ENCODE results near the gene EPC1.
"Not testable (repeated sequence)": the region's sequence is repeated elsewhere in the genome, so short reads cannot be mapped to it uniquely, and the experiment has no call there.

EPC1 gene

GRCh38 chr10:32273336-32273735, 73.6 kb downstream of the EPC1 start:
- no peak for DNase-seq (ENCODE audit: low read depth)

- no peak for DNase-seq (ENCODE audit: low read depth)
Measured at GRCh38 chr10:32271617-32272016, 75.3 kb downstream of the EPC1 start.

GRCh38 chr10:32269343-32270100, 77.4 kb downstream of the EPC1 start:
- DNase-seq (ENCODE audit: low read depth) = no peak

GRCh38 chr10:32268788-32269187, 78.2 kb downstream of the EPC1 start:
- DNase-seq (ENCODE audit: low read depth) = no peak

- no peak for DNase-seq (ENCODE audit: low read depth)
Measured at GRCh38 chr10:32266979-32267378, 80.0 kb downstream of the EPC1 start.

- no peak for DNase-seq (ENCODE audit: low read depth)
Measured at GRCh38 chr10:32266566-32266965, 80.4 kb downstream of the EPC1 start.

- DNase-seq (ENCODE audit: low read depth) = no peak
Measured at GRCh38 chr10:32265756-32266155, 81.2 kb downstream of the EPC1 start.

GRCh38 chr10:32263300-32263699, 83.7 kb downstream of the EPC1 start:
- no peak for DNase-seq (ENCODE audit: low read depth)

- no peak for DNase-seq (ENCODE audit: low read depth)
Measured at GRCh38 chr10:32259551-32259950, 87.4 kb downstream of the EPC1 start.

- DNase-seq (ENCODE audit: low read depth) = no peak
Measured at GRCh38 chr10:32256613-32257437, 90.1 kb downstream of the EPC1 start.

GRCh38 chr10:32253821-32254220, 93.1 kb downstream of the EPC1 start:
- no peak for DNase-seq (ENCODE audit: low read depth)

- DNase-seq (ENCODE audit: low read depth) = no peak
Measured at GRCh38 chr10:32253276-32253675, 93.7 kb downstream of the EPC1 start.

GRCh38 chr10:32250489-32250888, 96.5 kb downstream of the EPC1 start:
- not testable (repeated sequence) for DNase-seq (ENCODE audit: low read depth)

GRCh38 chr10:32246685-32247084, 100.3 kb downstream of the EPC1 start:
- no peak for DNase-seq (ENCODE audit: low read depth)

- no peak for DNase-seq (ENCODE audit: low read depth)
Measured at GRCh38 chr10:32245760-32246159, 101.2 kb downstream of the EPC1 start.

GRCh38 chr10:32244421-32245207, 102.3 kb downstream of the EPC1 start:
- DNase-seq (ENCODE audit: low read depth) = no peak

- no peak for DNase-seq (ENCODE audit: low read depth)
Measured at GRCh38 chr10:32244011-32244410, 102.9 kb downstream of the EPC1 start.

GRCh38 chr10:32241946-32242345, 105.0 kb downstream of the EPC1 start:
- no peak for DNase-seq (ENCODE audit: low read depth)

- DNase-seq (ENCODE audit: low read depth) = no peak
Measured at GRCh38 chr10:32240471-32240870, 106.5 kb downstream of the EPC1 start.

GRCh38 chr10:32239769-32240168, 107.2 kb downstream of the EPC1 start:
- peak; percentile 52 for DNase-seq (ENCODE audit: low read depth)

- DNase-seq (ENCODE audit: low read depth) = peak; percentile 12
Measured at GRCh38 chr10:32237644-32238345, 109.2 kb downstream of the EPC1 start.

- DNase-seq (ENCODE audit: low read depth) = no peak
Measured at GRCh38 chr10:32234471-32234870, 112.5 kb downstream of the EPC1 start.
